ENCODE data around the gene MX2. TPM values are rescaled to one million over a fixed set of nuclear protein-coding genes. Genes with fewer than 3 reads are reported as not detected.

The MX2 gene
- total and polyA plus RNA-seq, 2 donors (not counting 1 experiment from before 2014, with no cell fraction given) = 51.2 to 64.3 TPM

DNA sequence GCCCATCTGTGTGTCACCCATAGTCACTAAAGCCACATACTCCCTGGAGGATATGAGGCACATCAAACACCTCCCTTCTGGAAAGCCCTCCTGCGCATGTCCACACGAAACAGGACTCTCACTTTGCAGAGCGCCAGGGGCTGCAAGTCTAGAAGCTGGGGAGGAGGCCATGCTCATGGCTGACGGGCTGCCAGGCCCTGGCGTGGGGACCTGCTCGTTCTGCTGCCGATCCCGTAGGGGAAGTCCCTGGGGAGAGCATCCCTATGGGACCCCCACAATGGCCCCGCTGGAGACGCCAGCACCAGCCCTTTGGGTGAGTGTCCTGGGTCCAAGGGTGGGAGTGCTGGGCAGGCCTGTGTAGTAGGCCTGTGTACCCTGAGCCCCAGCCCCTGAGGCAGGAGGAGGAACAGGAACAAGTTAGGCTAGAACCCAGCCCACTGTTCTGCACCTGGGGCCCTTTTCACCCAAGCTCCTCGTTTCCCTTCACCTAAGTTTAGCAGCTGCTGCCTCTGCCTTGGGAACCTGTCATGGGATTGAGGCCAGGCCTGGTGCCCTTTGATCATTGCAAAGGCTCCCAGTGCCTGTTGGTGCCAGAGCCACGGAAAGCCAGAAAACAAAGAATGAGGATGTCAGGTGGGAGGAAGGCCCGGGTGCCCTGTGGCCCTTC is 35.3 kb upstream of the MX2 start:
- no peak overlapping the region for H3K4me3 ChIP-seq (ENCODE audit: control extremely low read depth in 1 of 5, extremely low read depth in 1 of 5, insufficient read depth in 1 of 5, low read depth in 2 of 5, low read length in 4 of 5)
- no peak overlapping the region for H2AFZ ChIP-seq (ENCODE audit: insufficient read depth, low read depth, low read length, poor library complexity, severe bottlenecking)
- H3K27ac Mint-ChIP-seq = no peak overlapping the region
- TF ChIP-seq EZH2 (IDR thresholded peaks at IDR 0.05; ENCODE audit: borderline replicate concordance, insufficient read depth, low read depth, low read length, poor library complexity, severe bottlenecking) = no peak
- POLR2A ChIA-PET = no interaction called here
- no peaks in the 10 kb centered on the region for H3K9me3 Mint-ChIP-seq (ENCODE audit: insufficient read depth)
- H3K79me2 ChIP-seq (ENCODE audit: control insufficient read depth, insufficient read depth, low read length) = no peaks in the 10 kb centered on the region
- no peak overlapping the region for H3K4me2 ChIP-seq (replicated peaks; ENCODE audit: low read depth, low read length, poor library complexity, severe bottlenecking)
- H3K36me3 ChIP-seq (replicated peaks in 1 of 2; ENCODE audit: control extremely low read depth in 1 of 2, control insufficient read depth in 1 of 2, extremely low read depth in 1 of 2, insufficient read depth in 2 of 2, low read length in 1 of 2) = no peaks in the 10 kb centered on the region
- ATAC-seq (ENCODE audit: low read depth) (no peak), DNase-seq (no peak)
- 80% methylated on average over 11 of the region's 13 CpGs for WGBS (ENCODE audit: insufficient coverage)
- no peaks in the 10 kb centered on the region for H3K9me3 ChIP-seq (ENCODE audit: control extremely low read depth in 1 of 3, control insufficient read depth in 2 of 3, insufficient read depth in 1 of 3, low read length in 2 of 3)
- no peaks in the 10 kb centered on the region for H3K27me3 ChIP-seq (replicated peaks in 1 of 4; ENCODE audit: control extremely low read depth in 1 of 4, control insufficient read depth in 3 of 4, insufficient read depth in 4 of 4, low read length in 3 of 4)
- peaks cover 2% of the 10 kb centered on the region for H3K4me1 Mint-ChIP-seq
- CTCF ChIA-PET = interaction anchor here (1.7 kb wide), 1 partner anchor 43 kb away, joined by 9 read pairs; no protein-coding TSS in a partner anchor
- no peak overlapping the region for H3K27ac ChIP-seq (ENCODE audit: low read length in 2 of 2)
- H3K4me3 Mint-ChIP-seq = no peak overlapping the region
- H4K20me1 ChIP-seq (ENCODE audit: control insufficient read depth, insufficient read depth, low read length, poor library complexity, severe bottlenecking) = no peaks in the 10 kb centered on the region
- no peak overlapping the region for H3K9ac ChIP-seq (ENCODE audit: low read length)
- H3K27me3 Mint-ChIP-seq = no peaks in the 10 kb centered on the region
- intact Hi-C loops (cut with micrococcal nuclease) = no loop called here
- H3K4me1 ChIP-seq (ENCODE audit: control insufficient read depth in 2 of 2, insufficient read depth in 2 of 2, low read length in 2 of 2) = peaks cover 0 to under 1% of the 10 kb centered on the region in 2 donors

DNA sequence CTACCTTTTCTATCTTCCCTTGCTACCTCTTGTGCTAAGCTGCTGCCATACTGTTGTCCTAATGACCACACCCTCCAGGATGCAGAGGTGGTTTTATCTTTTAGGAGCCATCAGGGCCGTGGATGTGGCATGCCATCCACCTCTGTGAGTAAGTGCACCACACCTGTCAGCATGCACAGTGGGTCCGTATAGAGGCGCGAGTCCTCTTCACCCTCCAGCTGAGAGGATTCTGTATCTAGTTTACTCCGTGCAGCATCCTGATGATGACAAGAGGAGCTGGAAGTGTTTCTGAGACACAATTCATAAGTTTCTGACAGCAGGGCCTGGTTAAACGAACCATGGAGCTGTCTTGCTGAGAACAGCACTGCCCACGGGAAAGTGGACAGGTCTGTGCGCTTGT is 34.1 kb upstream of the MX2 start:
- Histone ChIP-seq H3K27me3 (replicated peaks in 1 of 4; ENCODE audit: control extremely low read depth in 1 of 4, control insufficient read depth in 3 of 4, insufficient read depth in 4 of 4, low read length in 3 of 4) (no peaks in the 10 kb centered on the region), H4K20me1 (ENCODE audit: control insufficient read depth, insufficient read depth, low read length, poor library complexity, severe bottlenecking) (no peaks in the 10 kb centered on the region), H3K4me3 (ENCODE audit: control extremely low read depth in 1 of 5, extremely low read depth in 1 of 5, insufficient read depth in 1 of 5, low read depth in 2 of 5, low read length in 4 of 5) (no peak overlapping the region), H2AFZ (ENCODE audit: insufficient read depth, low read depth, low read length, poor library complexity, severe bottlenecking) (no peak overlapping the region), H3K27ac (ENCODE audit: low read length in 2 of 2) (no peak overlapping the region), H3K9me3 (ENCODE audit: control extremely low read depth in 1 of 3, control insufficient read depth in 2 of 3, insufficient read depth in 1 of 3, low read length in 2 of 3) (no peaks in the 10 kb centered on the region), H3K9ac (ENCODE audit: low read length) (no peak overlapping the region), H3K4me2 (replicated peaks; ENCODE audit: low read depth, low read length, poor library complexity, severe bottlenecking) (no peak overlapping the region), H3K79me2 (ENCODE audit: control insufficient read depth, insufficient read depth, low read length) (no peaks in the 10 kb centered on the region), H3K36me3 (replicated peaks in 1 of 2; ENCODE audit: control extremely low read depth in 1 of 2, control insufficient read depth in 1 of 2, extremely low read depth in 1 of 2, insufficient read depth in 2 of 2, low read length in 1 of 2) (no peaks in the 10 kb centered on the region), H3K4me1 (ENCODE audit: control insufficient read depth in 2 of 2, insufficient read depth in 2 of 2, low read length in 2 of 2) (no peaks in the 10 kb centered on the region)
- Mint-ChIP-seq H3K27ac (no peak overlapping the region), H3K9me3 (ENCODE audit: insufficient read depth) (no peaks in the 10 kb centered on the region), H3K4me3 (no peak overlapping the region), H3K27me3 (peaks cover 4% of the 10 kb centered on the region), H3K4me1 (no peaks in the 10 kb centered on the region)
- intact Hi-C loops (cut with micrococcal nuclease) = no loop called here
- TF ChIP-seq, protein P1, sequence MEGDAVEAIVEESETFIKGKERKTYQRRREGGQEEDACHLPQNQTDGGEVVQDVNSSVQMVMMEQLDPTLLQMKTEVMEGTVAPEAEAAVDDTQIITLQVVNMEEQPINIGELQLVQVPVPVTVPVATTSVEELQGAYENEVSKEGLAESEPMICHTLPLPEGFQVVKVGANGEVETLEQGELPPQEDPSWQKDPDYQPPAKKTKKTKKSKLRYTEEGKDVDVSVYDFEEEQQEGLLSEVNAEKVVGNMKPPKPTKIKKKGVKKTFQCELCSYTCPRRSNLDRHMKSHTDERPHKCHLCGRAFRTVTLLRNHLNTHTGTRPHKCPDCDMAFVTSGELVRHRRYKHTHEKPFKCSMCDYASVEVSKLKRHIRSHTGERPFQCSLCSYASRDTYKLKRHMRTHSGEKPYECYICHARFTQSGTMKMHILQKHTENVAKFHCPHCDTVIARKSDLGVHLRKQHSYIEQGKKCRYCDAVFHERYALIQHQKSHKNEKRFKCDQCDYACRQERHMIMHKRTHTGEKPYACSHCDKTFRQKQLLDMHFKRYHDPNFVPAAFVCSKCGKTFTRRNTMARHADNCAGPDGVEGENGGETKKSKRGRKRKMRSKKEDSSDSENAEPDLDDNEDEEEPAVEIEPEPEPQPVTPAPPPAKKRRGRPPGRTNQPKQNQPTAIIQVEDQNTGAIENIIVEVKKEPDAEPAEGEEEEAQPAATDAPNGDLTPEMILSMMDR (IDR thresholded peaks at IDR 0.05) = no peak
- TF ChIP-seq EZH2 (IDR thresholded peaks at IDR 0.05; ENCODE audit: borderline replicate concordance, insufficient read depth, low read depth, low read length, poor library complexity, severe bottlenecking) = no peak
- ChIA-PET POLR2A (no interaction called here), CTCF (interaction anchor here (1.1 kb wide), 2 partner anchors 9 to 45 kb away, joined by 3 read pairs; no protein-coding TSS in a partner anchor)
- DNase-seq (no peak), ATAC-seq (ENCODE audit: low read depth) (no peak)
- WGBS (ENCODE audit: insufficient coverage) = 95% methylated on average over 8 of the region's 8 CpGs

Measured in B cell (primary cell).